A549 treated with AZD9567 at 1 μM for 4 hours (cell line): ENCODE results near the gene ARHGAP36. TPM values are rescaled to one million over a fixed set of nuclear protein-coding genes. Genes with fewer than 3 reads are reported as not detected.

Source experiments
- total RNA-seq: library from RNA; stranded (reverse); fragments of 200-300 nt; extraction: Qiagen RNA extraction; gene quantifications from 5 replicates; pipeline ENCODE4 v1.2.3, GENCODE V29; 2022; ENCODE audit not compliant: insufficient read depth

ARHGAP36 gene
- 0.08 TPM in 1 of 5 replicates, not detected in the others for total RNA-seq

DNA sequence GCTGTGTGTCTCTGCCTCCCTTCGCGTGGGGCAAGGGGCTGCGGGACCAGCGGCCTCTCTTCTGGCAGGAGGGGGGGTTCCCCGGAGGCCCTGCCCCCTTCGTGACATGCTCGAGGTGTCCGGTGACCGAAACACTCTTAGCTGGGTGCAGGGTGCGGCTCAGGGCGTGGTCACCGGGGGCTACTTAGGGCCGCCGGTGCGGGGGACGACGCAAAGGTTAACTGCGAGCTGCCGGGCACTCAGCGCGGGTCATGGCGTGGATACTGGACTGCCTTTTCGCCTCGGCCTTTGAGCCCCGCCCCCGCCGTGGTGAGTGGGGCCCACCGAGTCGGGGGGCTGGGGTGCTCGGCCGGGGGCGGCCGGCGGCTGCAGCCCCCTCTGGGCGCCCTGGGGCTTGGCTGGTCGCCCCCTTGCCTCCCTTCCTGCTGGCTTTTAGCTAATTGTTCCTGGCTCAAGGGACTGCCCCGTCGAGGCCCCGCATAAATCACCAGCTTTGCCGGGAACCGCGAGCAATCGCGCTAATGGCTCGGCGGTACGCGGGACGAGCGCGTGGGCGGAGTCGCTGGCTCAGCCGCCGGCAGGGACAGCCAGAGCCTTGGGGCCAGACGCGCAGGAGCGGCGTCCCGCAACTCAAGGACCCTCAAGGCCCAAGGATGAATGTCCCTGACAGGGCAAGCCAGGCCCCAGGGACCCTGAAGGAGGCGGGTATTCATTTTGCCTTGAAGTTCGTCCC, at the start of gene ARHGAP36:
Gene ARHGAP36 (plus strand): TSS at position 211 of the 733 bp plus-strand sequence. CDS start 23,320 bp downstream, outside the sequence.

Other genes with a start within 250 kb of the ARHGAP36 start
- gene ENOX2, start 155.1 kb upstream of the ARHGAP36 start, total RNA-seq, result 9.1 to 10.7 TPM (median 9.4 TPM) in 5 replicates
- 0.24 to 0.42 TPM (median 0.31 TPM) in 4 of 5 replicates, not detected in the other for gene IGSF1, start 231.0 kb downstream of the ARHGAP36 start, total RNA-seq